ENCODE data around the gene TRAF3.

TRAF3 gene

DNA sequence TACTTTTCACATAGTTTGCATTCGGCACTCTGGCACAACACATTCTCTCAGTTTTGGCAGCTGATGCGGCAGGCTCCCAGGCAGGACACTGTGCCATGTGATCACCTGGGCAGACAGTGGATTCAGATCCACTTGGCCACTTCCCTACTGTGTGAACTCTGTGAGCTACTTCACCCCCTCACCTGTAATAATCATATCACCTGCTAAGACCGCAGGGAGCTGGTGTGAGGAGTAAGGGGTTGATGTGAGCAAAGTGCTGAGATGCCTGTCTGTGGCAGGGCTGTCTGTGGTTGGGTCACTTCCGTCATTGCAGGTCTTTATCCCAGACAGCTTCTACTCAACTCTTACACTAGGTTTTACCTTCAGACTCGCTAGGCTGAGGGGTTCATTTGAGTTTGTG is 94.8 kb downstream of the TRAF3 start:
- TF ChIP-seq, protein P1, sequence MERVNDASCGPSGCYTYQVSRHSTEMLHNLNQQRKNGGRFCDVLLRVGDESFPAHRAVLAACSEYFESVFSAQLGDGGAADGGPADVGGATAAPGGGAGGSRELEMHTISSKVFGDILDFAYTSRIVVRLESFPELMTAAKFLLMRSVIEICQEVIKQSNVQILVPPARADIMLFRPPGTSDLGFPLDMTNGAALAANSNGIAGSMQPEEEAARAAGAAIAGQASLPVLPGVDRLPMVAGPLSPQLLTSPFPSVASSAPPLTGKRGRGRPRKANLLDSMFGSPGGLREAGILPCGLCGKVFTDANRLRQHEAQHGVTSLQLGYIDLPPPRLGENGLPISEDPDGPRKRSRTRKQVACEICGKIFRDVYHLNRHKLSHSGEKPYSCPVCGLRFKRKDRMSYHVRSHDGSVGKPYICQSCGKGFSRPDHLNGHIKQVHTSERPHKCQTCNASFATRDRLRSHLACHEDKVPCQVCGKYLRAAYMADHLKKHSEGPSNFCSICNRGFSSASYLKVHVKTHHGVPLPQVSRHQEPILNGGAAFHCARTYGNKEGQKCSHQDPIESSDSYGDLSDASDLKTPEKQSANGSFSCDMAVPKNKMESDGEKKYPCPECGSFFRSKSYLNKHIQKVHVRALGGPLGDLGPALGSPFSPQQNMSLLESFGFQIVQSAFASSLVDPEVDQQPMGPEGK (CRISPR knock-in tag; IDR thresholded peaks at IDR 0.05; ENCODE audit: borderline replicate concordance), result no peak
- no peak for TF ChIP-seq GLIS3 (CRISPR knock-in tag; IDR thresholded peaks at IDR 0.05)
- no peak for TF ChIP-seq ZFP3 (CRISPR knock-in tag; IDR thresholded peaks at IDR 0.05)
- no peak for TF ChIP-seq ZNF8 (CRISPR knock-in tag; IDR thresholded peaks at IDR 0.05)
- no peak for TF ChIP-seq ARNTL (CRISPR knock-in tag; IDR thresholded peaks at IDR 0.05; ENCODE audit: borderline replicate concordance, low read depth)
- no peak for TF ChIP-seq TOX (CRISPR knock-in tag; IDR thresholded peaks at IDR 0.05; ENCODE audit: borderline replicate concordance)
- TF ChIP-seq, protein P2, sequence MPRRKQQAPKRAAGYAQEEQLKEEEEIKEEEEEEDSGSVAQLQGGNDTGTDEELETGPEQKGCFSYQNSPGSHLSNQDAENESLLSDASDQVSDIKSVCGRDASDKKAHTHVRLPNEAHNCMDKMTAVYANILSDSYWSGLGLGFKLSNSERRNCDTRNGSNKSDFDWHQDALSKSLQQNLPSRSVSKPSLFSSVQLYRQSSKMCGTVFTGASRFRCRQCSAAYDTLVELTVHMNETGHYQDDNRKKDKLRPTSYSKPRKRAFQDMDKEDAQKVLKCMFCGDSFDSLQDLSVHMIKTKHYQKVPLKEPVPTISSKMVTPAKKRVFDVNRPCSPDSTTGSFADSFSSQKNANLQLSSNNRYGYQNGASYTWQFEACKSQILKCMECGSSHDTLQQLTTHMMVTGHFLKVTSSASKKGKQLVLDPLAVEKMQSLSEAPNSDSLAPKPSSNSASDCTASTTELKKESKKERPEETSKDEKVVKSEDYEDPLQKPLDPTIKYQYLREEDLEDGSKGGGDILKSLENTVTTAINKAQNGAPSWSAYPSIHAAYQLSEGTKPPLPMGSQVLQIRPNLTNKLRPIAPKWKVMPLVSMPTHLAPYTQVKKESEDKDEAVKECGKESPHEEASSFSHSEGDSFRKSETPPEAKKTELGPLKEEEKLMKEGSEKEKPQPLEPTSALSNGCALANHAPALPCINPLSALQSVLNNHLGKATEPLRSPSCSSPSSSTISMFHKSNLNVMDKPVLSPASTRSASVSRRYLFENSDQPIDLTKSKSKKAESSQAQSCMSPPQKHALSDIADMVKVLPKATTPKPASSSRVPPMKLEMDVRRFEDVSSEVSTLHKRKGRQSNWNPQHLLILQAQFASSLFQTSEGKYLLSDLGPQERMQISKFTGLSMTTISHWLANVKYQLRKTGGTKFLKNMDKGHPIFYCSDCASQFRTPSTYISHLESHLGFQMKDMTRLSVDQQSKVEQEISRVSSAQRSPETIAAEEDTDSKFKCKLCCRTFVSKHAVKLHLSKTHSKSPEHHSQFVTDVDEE (CRISPR knock-in tag; IDR thresholded peaks at IDR 0.05), result no peak
- TF ChIP-seq, protein P3, sequence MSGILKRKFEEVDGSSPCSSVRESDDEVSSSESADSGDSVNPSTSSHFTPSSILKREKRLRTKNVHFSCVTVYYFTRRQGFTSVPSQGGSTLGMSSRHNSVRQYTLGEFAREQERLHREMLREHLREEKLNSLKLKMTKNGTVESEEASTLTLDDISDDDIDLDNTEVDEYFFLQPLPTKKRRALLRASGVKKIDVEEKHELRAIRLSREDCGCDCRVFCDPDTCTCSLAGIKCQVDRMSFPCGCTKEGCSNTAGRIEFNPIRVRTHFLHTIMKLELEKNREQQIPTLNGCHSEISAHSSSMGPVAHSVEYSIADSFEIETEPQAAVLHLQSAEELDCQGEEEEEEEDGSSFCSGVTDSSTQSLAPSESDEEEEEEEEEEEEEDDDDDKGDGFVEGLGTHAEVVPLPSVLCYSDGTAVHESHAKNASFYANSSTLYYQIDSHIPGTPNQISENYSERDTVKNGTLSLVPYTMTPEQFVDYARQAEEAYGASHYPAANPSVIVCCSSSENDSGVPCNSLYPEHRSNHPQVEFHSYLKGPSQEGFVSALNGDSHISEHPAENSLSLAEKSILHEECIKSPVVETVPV (CRISPR knock-in tag; IDR thresholded peaks at IDR 0.05), result no peak
- no peak for TF ChIP-seq ZNF70 (CRISPR knock-in tag; IDR thresholded peaks at IDR 0.05)
- TF ChIP-seq, protein P4, sequence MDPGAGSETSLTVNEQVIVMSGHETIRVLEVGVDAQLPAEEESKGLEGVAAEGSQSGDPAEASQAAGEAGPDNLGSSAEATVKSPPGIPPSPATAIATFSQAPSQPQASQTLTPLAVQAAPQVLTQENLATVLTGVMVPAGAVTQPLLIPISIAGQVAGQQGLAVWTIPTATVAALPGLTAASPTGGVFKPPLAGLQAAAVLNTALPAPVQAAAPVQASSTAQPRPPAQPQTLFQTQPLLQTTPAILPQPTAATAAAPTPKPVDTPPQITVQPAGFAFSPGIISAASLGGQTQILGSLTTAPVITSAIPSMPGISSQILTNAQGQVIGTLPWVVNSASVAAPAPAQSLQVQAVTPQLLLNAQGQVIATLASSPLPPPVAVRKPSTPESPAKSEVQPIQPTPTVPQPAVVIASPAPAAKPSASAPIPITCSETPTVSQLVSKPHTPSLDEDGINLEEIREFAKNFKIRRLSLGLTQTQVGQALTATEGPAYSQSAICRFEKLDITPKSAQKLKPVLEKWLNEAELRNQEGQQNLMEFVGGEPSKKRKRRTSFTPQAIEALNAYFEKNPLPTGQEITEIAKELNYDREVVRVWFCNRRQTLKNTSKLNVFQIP (CRISPR knock-in tag; IDR thresholded peaks at IDR 0.05; ENCODE audit: borderline replicate concordance, low read depth), result no peak
- no peak for TF ChIP-seq ESRRG (CRISPR knock-in tag; IDR thresholded peaks at IDR 0.05)
- TF ChIP-seq BACH2 (CRISPR knock-in tag; IDR thresholded peaks at IDR 0.05; ENCODE audit: borderline replicate concordance), result no peak
- no peak for TF ChIP-seq ZC3H10 (CRISPR knock-in tag; IDR thresholded peaks at IDR 0.05)
- TF ChIP-seq ZFP30 (CRISPR knock-in tag; IDR thresholded peaks at IDR 0.05), result no peak
- no peak for TF ChIP-seq ISL1 (CRISPR knock-in tag; IDR thresholded peaks at IDR 0.05)
- no peak for TF ChIP-seq ZNF565 (CRISPR knock-in tag; conservative IDR thresholded peaks at IDR 0.05; ENCODE audit: low read depth)
- no peak for ATAC-seq

DNA sequence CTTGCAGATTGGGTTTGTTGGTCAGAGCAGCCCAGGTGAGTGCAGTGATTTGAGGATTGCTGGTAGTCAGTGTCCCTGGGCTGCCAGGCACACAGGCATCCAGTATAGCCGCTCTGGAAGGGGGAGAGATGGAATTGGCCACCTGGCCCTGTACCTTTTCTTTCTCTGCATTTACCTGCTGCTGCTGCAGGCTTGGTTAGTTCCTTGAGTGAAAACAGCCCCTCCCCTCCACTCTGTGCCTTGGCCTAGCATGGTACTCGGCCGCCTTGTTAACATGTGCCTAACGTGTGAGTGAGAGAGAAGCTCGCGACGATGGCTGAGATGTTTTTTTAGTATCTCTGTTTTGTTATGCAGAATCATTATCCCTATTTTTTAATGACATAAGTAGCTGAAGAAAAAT is 95.9 kb downstream of the TRAF3 start:
- TF ChIP-seq, protein P1 (CRISPR knock-in tag; IDR thresholded peaks at IDR 0.05; ENCODE audit: borderline replicate concordance), result no peak
- TF ChIP-seq CSDC2 (CRISPR knock-in tag; IDR thresholded peaks at IDR 0.05) (no peak), RARB (CRISPR knock-in tag; IDR thresholded peaks at IDR 0.05) (no peak), BACH2 (CRISPR knock-in tag; IDR thresholded peaks at IDR 0.05; ENCODE audit: borderline replicate concordance) (no peak), TOX (CRISPR knock-in tag; IDR thresholded peaks at IDR 0.05; ENCODE audit: borderline replicate concordance) (no peak)
- ATAC-seq, result no peak

DNA sequence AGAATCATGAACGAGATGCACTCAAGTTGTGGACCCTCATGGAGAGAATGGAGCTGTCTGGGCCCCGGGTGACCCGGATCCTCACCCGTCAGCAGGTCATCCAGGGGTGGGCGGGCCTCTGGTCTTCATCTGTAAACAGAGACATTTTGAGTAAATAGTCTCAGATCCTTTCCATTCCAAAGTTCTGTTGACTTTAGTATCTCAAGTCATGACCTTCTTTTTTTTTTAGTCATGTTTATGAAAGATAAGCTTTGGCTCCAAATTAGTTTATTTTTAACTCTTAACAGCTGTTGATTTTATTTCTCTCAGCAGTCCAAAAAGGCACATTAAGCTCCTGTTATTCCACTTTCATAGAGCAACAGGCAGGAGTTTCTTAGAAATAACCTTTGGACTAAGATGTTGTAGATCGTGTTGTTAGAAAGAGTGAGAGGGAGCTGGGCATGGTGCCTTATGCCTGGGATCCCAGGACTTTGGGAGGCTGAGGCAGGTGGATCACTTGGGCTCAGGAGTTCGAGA is 96.4 kb downstream of the TRAF3 start:
- no peak for TF ChIP-seq GLIS3 (CRISPR knock-in tag; IDR thresholded peaks at IDR 0.05)
- TF ChIP-seq PPARA (CRISPR knock-in tag; IDR thresholded peaks at IDR 0.05; ENCODE audit: borderline replicate concordance), result no peak
- TF ChIP-seq OSR1 (CRISPR knock-in tag; IDR thresholded peaks at IDR 0.05), result no peak
- TF ChIP-seq, protein P1 (CRISPR knock-in tag; IDR thresholded peaks at IDR 0.05; ENCODE audit: borderline replicate concordance), result no peak
- TF ChIP-seq, protein P5, sequence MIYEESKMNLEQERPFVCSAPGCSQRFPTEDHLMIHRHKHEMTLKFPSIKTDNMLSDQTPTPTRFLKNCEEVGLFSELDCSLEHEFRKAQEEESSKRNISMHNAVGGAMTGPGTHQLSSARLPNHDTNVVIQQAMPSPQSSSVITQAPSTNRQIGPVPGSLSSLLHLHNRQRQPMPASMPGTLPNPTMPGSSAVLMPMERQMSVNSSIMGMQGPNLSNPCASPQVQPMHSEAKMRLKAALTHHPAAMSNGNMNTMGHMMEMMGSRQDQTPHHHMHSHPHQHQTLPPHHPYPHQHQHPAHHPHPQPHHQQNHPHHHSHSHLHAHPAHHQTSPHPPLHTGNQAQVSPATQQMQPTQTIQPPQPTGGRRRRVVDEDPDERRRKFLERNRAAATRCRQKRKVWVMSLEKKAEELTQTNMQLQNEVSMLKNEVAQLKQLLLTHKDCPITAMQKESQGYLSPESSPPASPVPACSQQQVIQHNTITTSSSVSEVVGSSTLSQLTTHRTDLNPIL (CRISPR knock-in tag; IDR thresholded peaks at IDR 0.05; ENCODE audit: low read depth), result no peak
- no peak for TF ChIP-seq ARNTL (CRISPR knock-in tag; IDR thresholded peaks at IDR 0.05; ENCODE audit: borderline replicate concordance, low read depth)
- no peak for TF ChIP-seq CSDC2 (CRISPR knock-in tag; IDR thresholded peaks at IDR 0.05)
- TF ChIP-seq ISL1 (CRISPR knock-in tag; IDR thresholded peaks at IDR 0.05), result no peak
- TF ChIP-seq ZFP30 (CRISPR knock-in tag; IDR thresholded peaks at IDR 0.05), result no peak
- no peak for TF ChIP-seq ZNF70 (CRISPR knock-in tag; IDR thresholded peaks at IDR 0.05)
- no peak for TF ChIP-seq TOX (CRISPR knock-in tag; IDR thresholded peaks at IDR 0.05; ENCODE audit: borderline replicate concordance)
- TF ChIP-seq RARB (CRISPR knock-in tag; IDR thresholded peaks at IDR 0.05), result no peak
- no peak for TF ChIP-seq ZNF565 (CRISPR knock-in tag; conservative IDR thresholded peaks at IDR 0.05; ENCODE audit: low read depth)
- no peak for TF ChIP-seq BACH2 (CRISPR knock-in tag; IDR thresholded peaks at IDR 0.05; ENCODE audit: borderline replicate concordance)
- TF ChIP-seq ZFP3 (CRISPR knock-in tag; IDR thresholded peaks at IDR 0.05), result no peak
- no peak for ATAC-seq

Measured in SK-N-SH treated with all-trans-retinoic acid at 6 μM for 48 hours (cell line).